Immature natural killer cell (primary cell): ENCODE results near the gene ZNF19. TPM values are rescaled to one million over a fixed set of nuclear protein-coding genes. Genes with fewer than 3 reads are reported as not detected.

ENCODE experiments used
- DNase-seq, 3 donors: peaks; one replicate each; pipeline ENCODE4 v3.0.0; 2022; ENCODE audit warnings: mixed read lengths in 1 of 3
- H3K27ac Mint-ChIP-seq, 6 donors: one replicate each; pipeline ENCODE4 v1.8.0; 2020; ENCODE audit warnings: mixed read lengths in 6 of 6, mild to moderate bottlenecking in 5 of 6, inconsistent platforms in 4 of 6, moderate library complexity in 3 of 6
- H3K27me3 Mint-ChIP-seq, 3 donors: one replicate each; pipeline ENCODE4 v1.8.0; 2020 to 2021; ENCODE audit warnings: low read depth in 3 of 3, mild to moderate bottlenecking in 3 of 3, mixed read lengths in 3 of 3, moderate library complexity in 3 of 3, inconsistent platforms in 1 of 3
- H3K36me3 Mint-ChIP-seq, 3 donors: one replicate each; pipeline ENCODE4 v1.8.0; 2020; ENCODE audit warnings: mixed read lengths in 3 of 3, inconsistent platforms in 2 of 3, mild to moderate bottlenecking in 2 of 3
- H3K4me1 Mint-ChIP-seq, 2 donors: one replicate each; pipeline ENCODE4 v1.8.0; 2020; ENCODE audit warnings: inconsistent platforms in 2 of 2, mild to moderate bottlenecking in 2 of 2, mixed read lengths in 2 of 2, moderate library complexity in 1 of 2
- H3K4me3 Mint-ChIP-seq, 5 donors: one replicate each; pipeline ENCODE4 v1.8.0; 2020; ENCODE audit warnings: mild to moderate bottlenecking in 5 of 5, mixed read lengths in 5 of 5, inconsistent platforms in 3 of 5, moderate library complexity in 3 of 5
- H3K9me3 Mint-ChIP-seq, 6 donors: one replicate each; pipeline ENCODE4 v1.8.0; 2020; ENCODE audit warnings: mild to moderate bottlenecking in 6 of 6, mixed read lengths in 6 of 6, inconsistent platforms in 4 of 6, moderate library complexity in 3 of 6
- polyA plus RNA-seq, 3 donors: library from polyadenylated mRNA; unstranded; fragments of 300-500 nt; fragmentation: Illumina TruSeq; gene quantifications; one replicate each; pipeline ENCODE4 v1.2.3, GENCODE V29; 2021

Gene ZNF19
- 1 to 10 TPM in 2 of 3 donors, under 1 TPM in 1; 0.21 to 3.4 (median 1.2) TPM for polyA plus RNA-seq

GRCh38 chr16:71489122-71489521, at the start of gene ZNF19:
Gene ZNF19, minus strand, starts transcription at chr16:71489324. Its CDS starts 7,210 bp downstream, at chr16:71482114.
- Mint-ChIP-seq H3K36me3 (no peaks in the 10 kb centered on the region), H3K9me3 (no peaks in the 10 kb centered on the region), H3K27me3 (peaks cover 4 to 11% (median 10%) of the 10 kb centered on the region in 3 donors), H3K4me1 (peaks cover 7 to 13% of the 10 kb centered on the region in 2 donors), H3K27ac (no peak within 1 kb of the TSS), H3K4me3 (no peak within 1 kb of the TSS)
- DNase-seq = no peak

GRCh38 chr16:71537643-71538042, 48.5 kb upstream of the ZNF19 start:
- H3K4me1 Mint-ChIP-seq = no peaks in the 10 kb centered on the region
- H3K27ac Mint-ChIP-seq = no peak overlapping the region
- H3K36me3 Mint-ChIP-seq = no peaks in the 10 kb centered on the region
- no peak for DNase-seq
- H3K27me3 Mint-ChIP-seq = peaks cover 2 to 13% (median 3%) of the 10 kb centered on the region in 3 donors
- H3K9me3 Mint-ChIP-seq = no peaks in the 10 kb centered on the region
- H3K4me3 Mint-ChIP-seq = no peak overlapping the region

GRCh38 chr16:71536752-71537499, 47.8 kb upstream of the ZNF19 start:
- Mint-ChIP-seq H3K4me3 (no peak overlapping the region), H3K27ac (no peak overlapping the region), H3K36me3 (no peaks in the 10 kb centered on the region), H3K9me3 (no peaks in the 10 kb centered on the region), H3K27me3 (peaks cover 0 to 10% (median 3%) of the 10 kb centered on the region in 3 donors), H3K4me1 (no peaks in the 10 kb centered on the region)
- DNase-seq = no peak

- H3K27ac Mint-ChIP-seq = no peak overlapping the region
- H3K27me3 Mint-ChIP-seq = peaks cover 4 to 9% (median 5%) of the 10 kb centered on the region in 3 donors
- no peaks in the 10 kb centered on the region for H3K9me3 Mint-ChIP-seq
- no peak for DNase-seq
- no peaks in the 10 kb centered on the region for H3K36me3 Mint-ChIP-seq
- no peak overlapping the region for H3K4me3 Mint-ChIP-seq
- H3K4me1 Mint-ChIP-seq = no peaks in the 10 kb centered on the region
These were observed 43.2 kb upstream of the ZNF19 start for GRCh38 chr16:71532366-71532765.

GRCh38 chr16:71528863-71529262, 39.7 kb upstream of the ZNF19 start:
- Mint-ChIP-seq H3K4me1 (no peaks in the 10 kb centered on the region), H3K36me3 (no peaks in the 10 kb centered on the region), H3K27ac (no peak overlapping the region), H3K4me3 (no peak overlapping the region), H3K27me3 (peaks cover 3 to 20% (median 6%) of the 10 kb centered on the region in 3 donors), H3K9me3 (no peaks in the 10 kb centered on the region)
- no peak for DNase-seq

- DNase-seq = no peak
- Mint-ChIP-seq H3K9me3 (no peaks in the 10 kb centered on the region), H3K27ac (no peak overlapping the region), H3K4me1 (no peaks in the 10 kb centered on the region), H3K4me3 (no peak overlapping the region), H3K27me3 (peaks cover 3 to 19% (median 6%) of the 10 kb centered on the region in 3 donors), H3K36me3 (no peaks in the 10 kb centered on the region)
These were observed 39.1 kb upstream of the ZNF19 start for GRCh38 chr16:71528257-71528656.

- Mint-ChIP-seq H3K4me1 (no peaks in the 10 kb centered on the region), H3K27me3 (peaks cover 3 to 23% (median 6%) of the 10 kb centered on the region in 3 donors), H3K27ac (no peak within 1 kb of the TSS), H3K4me3 (no peak within 1 kb of the TSS), H3K9me3 (no peaks in the 10 kb centered on the region), H3K36me3 (no peaks in the 10 kb centered on the region)
- DNase-seq = no peak
These were observed 37.0 kb upstream of the ZNF19 start, which contains the start of gene CHST4 for GRCh38 chr16:71526111-71526631. Gene CHST4, plus strand, starts transcription at chr16:71526426. Its CDS starts 10,252 bp downstream, at chr16:71536678.

- Mint-ChIP-seq H3K27ac (no peak overlapping the region), H3K27me3 (peaks cover 3 to 22% (median 6%) of the 10 kb centered on the region in 3 donors), H3K4me1 (no peaks in the 10 kb centered on the region), H3K4me3 (no peak overlapping the region), H3K9me3 (no peaks in the 10 kb centered on the region), H3K36me3 (no peaks in the 10 kb centered on the region)
- no peak for DNase-seq
These were observed 35.7 kb upstream of the ZNF19 start for GRCh38 chr16:71524566-71525553.

GRCh38 chr16:71520550-71520949, 31.4 kb upstream of the ZNF19 start:
- Mint-ChIP-seq H3K27me3 (peaks cover 0 to 10% (median 2%) of the 10 kb centered on the region in 3 donors), H3K27ac (no peak overlapping the region), H3K4me3 (no peak overlapping the region), H3K4me1 (no peaks in the 10 kb centered on the region), H3K9me3 (no peaks in the 10 kb centered on the region), H3K36me3 (no peaks in the 10 kb centered on the region)
- no peak for DNase-seq

GRCh38 chr16:71515026-71515425, 25.9 kb upstream of the ZNF19 start:
- Mint-ChIP-seq H3K4me3 (no peak overlapping the region), H3K9me3 (no peaks in the 10 kb centered on the region), H3K36me3 (no peaks in the 10 kb centered on the region), H3K27ac (no peak overlapping the region), H3K4me1 (no peaks in the 10 kb centered on the region), H3K27me3 (peaks cover 2 to 6% (median 3%) of the 10 kb centered on the region in 3 donors)
- no peak for DNase-seq

- Mint-ChIP-seq H3K4me1 (no peaks in the 10 kb centered on the region), H3K4me3 (no peak overlapping the region), H3K9me3 (no peaks in the 10 kb centered on the region), H3K36me3 (no peaks in the 10 kb centered on the region), H3K27ac (no peak overlapping the region), H3K27me3 (peaks cover 2 to 6% (median 3%) of the 10 kb centered on the region in 3 donors)
- no peak for DNase-seq
These were observed 25.4 kb upstream of the ZNF19 start for GRCh38 chr16:71514476-71514875.

- DNase-seq = no peak
- H3K9me3 Mint-ChIP-seq = no peaks in the 10 kb centered on the region
- H3K4me1 Mint-ChIP-seq = no peaks in the 10 kb centered on the region
- no peak overlapping the region for H3K27ac Mint-ChIP-seq
- H3K36me3 Mint-ChIP-seq = no peaks in the 10 kb centered on the region
- H3K4me3 Mint-ChIP-seq = no peak overlapping the region
- peaks cover 2 to 6% (median 5%) of the 10 kb centered on the region in 3 donors for H3K27me3 Mint-ChIP-seq
These were observed 24.2 kb upstream of the ZNF19 start for GRCh38 chr16:71513302-71513701.

GRCh38 chr16:71507061-71507460, 17.9 kb upstream of the ZNF19 start:
- H3K4me1 Mint-ChIP-seq = no peaks in the 10 kb centered on the region
- H3K27me3 Mint-ChIP-seq = peaks cover 0 to 10% (median 9%) of the 10 kb centered on the region in 3 donors
- no peaks in the 10 kb centered on the region for H3K36me3 Mint-ChIP-seq
- H3K27ac Mint-ChIP-seq = no peak overlapping the region
- no peak overlapping the region for H3K4me3 Mint-ChIP-seq
- no peaks in the 10 kb centered on the region for H3K9me3 Mint-ChIP-seq
- DNase-seq = no peak

GRCh38 chr16:71504901-71505300, 15.8 kb upstream of the ZNF19 start:
- Mint-ChIP-seq H3K27ac (no peak overlapping the region), H3K4me1 (no peaks in the 10 kb centered on the region), H3K36me3 (no peaks in the 10 kb centered on the region), H3K27me3 (peaks cover 0 to 9% (median 6%) of the 10 kb centered on the region in 3 donors), H3K4me3 (no peak overlapping the region), H3K9me3 (no peaks in the 10 kb centered on the region)
- no peak for DNase-seq
